ENCODE results near the gene TRHDE. TPM values are rescaled to one million over a fixed set of nuclear protein-coding genes. Genes with fewer than 3 reads are reported as not detected.

Gene TRHDE
- total RNA-seq, 1 experiment from 2014 or later = 5.5 TPM

GRCh38 chr12:72242946-72243345 is 29.2 kb upstream of the TRHDE start (continued):
- TF ChIP-seq, protein P1, sequence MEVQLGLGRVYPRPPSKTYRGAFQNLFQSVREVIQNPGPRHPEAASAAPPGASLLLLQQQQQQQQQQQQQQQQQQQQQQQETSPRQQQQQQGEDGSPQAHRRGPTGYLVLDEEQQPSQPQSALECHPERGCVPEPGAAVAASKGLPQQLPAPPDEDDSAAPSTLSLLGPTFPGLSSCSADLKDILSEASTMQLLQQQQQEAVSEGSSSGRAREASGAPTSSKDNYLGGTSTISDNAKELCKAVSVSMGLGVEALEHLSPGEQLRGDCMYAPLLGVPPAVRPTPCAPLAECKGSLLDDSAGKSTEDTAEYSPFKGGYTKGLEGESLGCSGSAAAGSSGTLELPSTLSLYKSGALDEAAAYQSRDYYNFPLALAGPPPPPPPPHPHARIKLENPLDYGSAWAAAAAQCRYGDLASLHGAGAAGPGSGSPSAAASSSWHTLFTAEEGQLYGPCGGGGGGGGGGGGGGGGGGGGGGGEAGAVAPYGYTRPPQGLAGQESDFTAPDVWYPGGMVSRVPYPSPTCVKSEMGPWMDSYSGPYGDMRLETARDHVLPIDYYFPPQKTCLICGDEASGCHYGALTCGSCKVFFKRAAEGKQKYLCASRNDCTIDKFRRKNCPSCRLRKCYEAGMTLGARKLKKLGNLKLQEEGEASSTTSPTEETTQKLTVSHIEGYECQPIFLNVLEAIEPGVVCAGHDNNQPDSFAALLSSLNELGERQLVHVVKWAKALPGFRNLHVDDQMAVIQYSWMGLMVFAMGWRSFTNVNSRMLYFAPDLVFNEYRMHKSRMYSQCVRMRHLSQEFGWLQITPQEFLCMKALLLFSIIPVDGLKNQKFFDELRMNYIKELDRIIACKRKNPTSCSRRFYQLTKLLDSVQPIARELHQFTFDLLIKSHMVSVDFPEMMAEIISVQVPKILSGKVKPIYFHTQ (CRISPR knock-in tag; IDR thresholded peaks at IDR 0.05) = no peak
- no peak for TF ChIP-seq MYBL2 (CRISPR knock-in tag; IDR thresholded peaks at IDR 0.05)

DNA sequence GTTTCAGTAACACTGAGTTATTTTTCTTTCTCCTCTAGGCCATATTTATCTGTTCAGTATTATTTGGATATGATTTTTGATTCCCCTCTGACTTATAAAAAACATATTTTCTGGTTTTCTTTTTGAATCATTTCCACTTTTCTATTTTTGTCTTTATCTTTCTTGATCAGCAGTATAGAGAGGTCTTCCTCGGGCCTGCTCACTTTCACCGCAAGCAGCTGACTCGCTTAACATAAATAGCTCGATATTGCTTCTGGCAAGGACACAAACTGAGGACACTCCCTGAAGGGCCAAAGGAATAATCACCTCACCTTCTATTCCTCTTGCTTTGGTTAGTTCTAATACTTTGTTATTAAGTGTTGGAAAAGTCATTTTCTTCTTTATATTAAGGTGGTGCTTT is 25.8 kb upstream of the TRHDE start:
- Mint-ChIP-seq H3K27me3 (ENCODE audit: low read depth) (no peaks in the 10 kb centered on the region), H3K4me3 (no peak overlapping the region), H3K27ac (no peak overlapping the region), H3K9me3 (no peaks in the 10 kb centered on the region), H3K4me1 (peaks cover 7% of the 10 kb centered on the region), H3K36me3 (no peaks in the 10 kb centered on the region)
- ATAC-seq (no peak), DNase-seq (ENCODE audit: low spot score) (no peak)
- TF ChIP-seq MXD4 (CRISPR knock-in tag; IDR thresholded peaks at IDR 0.05; ENCODE audit: borderline replicate concordance) = no peak
- no peak for TF ChIP-seq CDX4 (CRISPR knock-in tag; IDR thresholded peaks at IDR 0.05; ENCODE audit: borderline replicate concordance)
- no peak for TF ChIP-seq RELA (CRISPR knock-in tag; IDR thresholded peaks at IDR 0.05; ENCODE audit: borderline replicate concordance)
- ChIA-PET POLR2A (no interaction called here), CTCF (no interaction called here)

DNA sequence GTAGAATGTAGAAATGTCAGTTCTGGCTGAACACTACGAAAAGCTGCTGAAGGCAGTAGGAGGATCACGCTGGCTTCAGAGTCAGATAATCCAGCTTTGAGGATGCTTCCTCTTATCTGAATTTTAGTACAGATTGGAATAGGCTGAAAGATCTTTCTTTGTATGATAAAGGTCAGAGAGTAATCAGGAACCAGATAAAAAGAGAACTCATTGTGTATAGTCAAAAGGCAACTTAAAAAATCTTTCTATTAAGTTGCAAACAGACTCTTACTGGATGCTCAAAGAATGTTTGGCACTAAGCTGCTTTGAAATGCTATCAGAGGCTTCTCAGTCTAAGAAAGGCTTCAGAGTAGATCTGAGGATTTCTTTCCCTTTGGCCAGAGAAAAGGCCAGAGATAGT is 21.8 kb upstream of the TRHDE start:
- H3K4me3 Mint-ChIP-seq = no peak overlapping the region
- DNase-seq (ENCODE audit: low spot score) = no peak
- H3K27me3 Mint-ChIP-seq (ENCODE audit: low read depth) = no peaks in the 10 kb centered on the region
- H3K27ac Mint-ChIP-seq = no peak overlapping the region
- POLR2A ChIA-PET = no interaction called here
- no peaks in the 10 kb centered on the region; the same call in 1 of the 2 replicates for H3K36me3 Mint-ChIP-seq
- no peak for ATAC-seq
- TF ChIP-seq ATF2 (CRISPR knock-in tag; IDR thresholded peaks at IDR 0.05; ENCODE audit: borderline replicate concordance, low read depth) (no peak), USF2 (CRISPR knock-in tag; IDR thresholded peaks at IDR 0.05) (no peak), CDX4 (CRISPR knock-in tag; IDR thresholded peaks at IDR 0.05; ENCODE audit: borderline replicate concordance) (no peak), ZNF671 (CRISPR knock-in tag; IDR thresholded peaks at IDR 0.05) (no peak), CBFB (CRISPR knock-in tag; IDR thresholded peaks at IDR 0.05; ENCODE audit: low read depth) (no peak), FOXJ3 (CRISPR knock-in tag; IDR thresholded peaks at IDR 0.05; ENCODE audit: borderline replicate concordance) (no peak), MXD4 (CRISPR knock-in tag; IDR thresholded peaks at IDR 0.05; ENCODE audit: borderline replicate concordance) (no peak), GRHL2 (CRISPR knock-in tag; IDR thresholded peaks at IDR 0.05; ENCODE audit: insufficient replicate concordance, severe bottlenecking) (no peak), EMX1 (CRISPR knock-in tag; IDR thresholded peaks at IDR 0.05) (no peak), ZNF423 (CRISPR knock-in tag; IDR thresholded peaks at IDR 0.05) (no peak), ESRRA (CRISPR knock-in tag; IDR thresholded peaks at IDR 0.05; ENCODE audit: borderline replicate concordance) (no peak), CREM (CRISPR knock-in tag; IDR thresholded peaks at IDR 0.05) (no peak), SOX15 (CRISPR knock-in tag; IDR thresholded peaks at IDR 0.05) (no peak), SMAD4 (CRISPR knock-in tag; IDR thresholded peaks at IDR 0.05) (no peak)
- TF ChIP-seq, protein P2, sequence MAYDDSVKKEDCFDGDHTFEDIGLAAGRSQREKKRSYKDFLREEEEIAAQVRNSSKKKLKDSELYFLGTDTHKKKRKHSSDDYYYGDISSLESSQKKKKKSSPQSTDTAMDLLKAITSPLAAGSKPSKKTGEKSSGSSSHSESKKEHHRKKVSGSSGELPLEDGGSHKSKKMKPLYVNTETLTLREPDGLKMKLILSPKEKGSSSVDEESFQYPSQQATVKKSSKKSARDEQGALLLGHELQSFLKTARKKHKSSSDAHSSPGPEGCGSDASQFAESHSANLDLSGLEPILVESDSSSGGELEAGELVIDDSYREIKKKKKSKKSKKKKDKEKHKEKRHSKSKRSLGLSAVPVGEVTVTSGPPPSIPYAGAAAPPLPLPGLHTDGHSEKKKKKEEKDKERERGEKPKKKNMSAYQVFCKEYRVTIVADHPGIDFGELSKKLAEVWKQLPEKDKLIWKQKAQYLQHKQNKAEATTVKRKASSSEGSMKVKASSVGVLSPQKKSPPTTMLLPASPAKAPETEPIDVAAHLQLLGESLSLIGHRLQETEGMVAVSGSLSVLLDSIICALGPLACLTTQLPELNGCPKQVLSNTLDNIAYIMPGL (CRISPR knock-in tag; IDR thresholded peaks at IDR 0.05) = no peak
- TF ChIP-seq, protein P3, sequence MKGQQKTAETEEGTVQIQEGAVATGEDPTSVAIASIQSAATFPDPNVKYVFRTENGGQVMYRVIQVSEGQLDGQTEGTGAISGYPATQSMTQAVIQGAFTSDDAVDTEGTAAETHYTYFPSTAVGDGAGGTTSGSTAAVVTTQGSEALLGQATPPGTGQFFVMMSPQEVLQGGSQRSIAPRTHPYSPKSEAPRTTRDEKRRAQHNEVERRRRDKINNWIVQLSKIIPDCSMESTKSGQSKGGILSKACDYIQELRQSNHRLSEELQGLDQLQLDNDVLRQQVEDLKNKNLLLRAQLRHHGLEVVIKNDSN (CRISPR knock-in tag; IDR thresholded peaks at IDR 0.05) = no peak
- H3K9me3 Mint-ChIP-seq = peaks cover 9% of the 10 kb centered on the region
- H3K4me1 Mint-ChIP-seq = peaks cover 7% of the 10 kb centered on the region
- CTCF ChIA-PET = interaction anchor here (1.0 kb wide), 1 partner anchor 14 kb away, joined by 9 read pairs; no protein-coding TSS in a partner anchor
